H9 (cell line): ENCODE results near the gene CD59. TPM values are rescaled to one million over a fixed set of nuclear protein-coding genes. Genes with fewer than 3 reads are reported as not detected.

Source experiments
- DNase-seq: peaks from one replicate; pipeline ENCODE4 v3.0.0-alpha.2; 2017
- H2AFZ ChIP-seq: one replicate; pipeline ENCODE4 v1.6.1; 2013; ENCODE audit warnings: mild to moderate bottlenecking, low read length, control low read depth, moderate library complexity
- H2AK5ac ChIP-seq: 2 replicates; pipeline ENCODE4 v1.6.1; 2013; ENCODE audit warnings: low read length, control low read depth, mixed read lengths; ENCODE audit not compliant: insufficient read length
- H2BK120ac ChIP-seq: one replicate; pipeline ENCODE4 v1.6.1; 2013; ENCODE audit warnings: low read depth, mild to moderate bottlenecking, low read length, control low read depth, inconsistent platforms; ENCODE audit not compliant: poor library complexity, severe bottlenecking
- H2BK12ac ChIP-seq: 2 replicates; pipeline ENCODE4 v1.6.1; 2013; ENCODE audit warnings: low read length, control low read depth, mixed read lengths, low read depth; ENCODE audit not compliant: insufficient read length
- H2BK15ac ChIP-seq: 2 replicates; pipeline ENCODE4 v1.6.1; 2013; ENCODE audit warnings: low read depth, low read length, control low read depth
- H2BK20ac ChIP-seq: one replicate; pipeline ENCODE4 v1.6.1; 2013; ENCODE audit warnings: low read depth, mild to moderate bottlenecking, low read length, control low read depth, inconsistent platforms; ENCODE audit not compliant: poor library complexity, severe bottlenecking
- H2BK5ac ChIP-seq: 2 replicates; pipeline ENCODE4 v1.6.1; 2013; ENCODE audit warnings: low read length, control low read depth, mixed read lengths; ENCODE audit not compliant: insufficient read length
- H3K14ac ChIP-seq: 2 replicates; pipeline ENCODE4 v1.6.1; 2013; ENCODE audit warnings: low read length, control low read depth; ENCODE audit not compliant: insufficient read depth
- H3K18ac ChIP-seq: 2 replicates; pipeline ENCODE4 v1.6.1; 2013; ENCODE audit warnings: low read depth, mild to moderate bottlenecking, mixed read lengths, low read length, control low read depth; ENCODE audit not compliant: insufficient read length
- H3K23ac ChIP-seq: 2 replicates; pipeline ENCODE4 v1.6.1; 2013; ENCODE audit warnings: low read length, control low read depth, mixed read lengths, low read depth; ENCODE audit not compliant: insufficient read length
- H3K23me2 ChIP-seq: 2 replicates; pipeline ENCODE4 v1.6.1; 2013; ENCODE audit warnings: low read depth, mild to moderate bottlenecking, mixed read lengths, low read length, control low read depth; ENCODE audit not compliant: insufficient read length, poor library complexity, severe bottlenecking
- H3K27ac ChIP-seq: 2 replicates; pipeline ENCODE4 v1.5.1; 2013; ENCODE audit warnings: low read length, control low read depth, mixed read lengths, low read depth; ENCODE audit not compliant: insufficient read length
- H3K27me3 ChIP-seq: 2 replicates; pipeline ENCODE4 v1.6.1; 2013; ENCODE audit warnings: low read length, control low read depth, inconsistent platforms; ENCODE audit not compliant: insufficient read depth
- H3K4ac ChIP-seq: 2 replicates; pipeline ENCODE4 v1.6.1; 2013; ENCODE audit warnings: low read depth, mild to moderate bottlenecking, control low read depth, inconsistent platforms, low read length, moderate library complexity
- H3K4me1 ChIP-seq: 2 replicates; pipeline ENCODE4 v1.6.1; 2013; ENCODE audit warnings: low read length, control low read depth, inconsistent platforms; ENCODE audit not compliant: insufficient read depth
- H3K4me2 ChIP-seq: 2 replicates; pipeline ENCODE4 v1.6.1; 2013; ENCODE audit warnings: low read length, control low read depth, mixed read lengths; ENCODE audit not compliant: insufficient read length, insufficient read depth
- H3K56ac ChIP-seq: 2 replicates; pipeline ENCODE4 v1.6.1; 2013; ENCODE audit warnings: low read depth, mild to moderate bottlenecking, mixed read lengths, low read length, control low read depth; ENCODE audit not compliant: insufficient read length
- H3K79me1 ChIP-seq: 2 replicates; pipeline ENCODE4 v1.6.1; 2013; ENCODE audit warnings: low read depth, mild to moderate bottlenecking, moderate library complexity, low read length, control low read depth, inconsistent platforms; ENCODE audit not compliant: insufficient read depth, poor library complexity, severe bottlenecking
- H3K79me2 ChIP-seq: 2 replicates; pipeline ENCODE4 v1.6.1; 2013; ENCODE audit warnings: low read length, control low read depth, inconsistent platforms; ENCODE audit not compliant: insufficient read depth
- H3K9ac ChIP-seq: 2 replicates; pipeline ENCODE4 v1.6.1; 2013; ENCODE audit warnings: low read length, control low read depth, mixed read lengths; ENCODE audit not compliant: insufficient read length; ENCODE audit errors: extremely low read depth
- H3K9me3 ChIP-seq: one replicate; pipeline ENCODE4 v1.6.1; 2013; ENCODE audit warnings: low read depth, low read length, inconsistent platforms; ENCODE audit not compliant: control insufficient read depth
- H3T11ph ChIP-seq: one replicate; pipeline ENCODE4 v1.6.1; 2013; ENCODE audit warnings: mild to moderate bottlenecking, low read length, control low read depth, inconsistent platforms
- H4K20me1 ChIP-seq: one replicate; pipeline ENCODE4 v1.6.1; 2013; ENCODE audit not compliant: control insufficient read depth, insufficient read length, insufficient read depth
- H4K5ac ChIP-seq: 2 replicates; pipeline ENCODE4 v1.6.1; 2013; ENCODE audit warnings: low read depth, mild to moderate bottlenecking, mixed read lengths, low read length, control low read depth; ENCODE audit not compliant: insufficient read length
- H4K8ac ChIP-seq: replicated peaks from 2 replicates; pipeline ENCODE4 v1.6.1; 2013; ENCODE audit warnings: low read length, control low read depth, mixed read lengths, low read depth; ENCODE audit not compliant: insufficient read length
- H4K91ac ChIP-seq: 2 replicates; pipeline ENCODE4 v1.6.1; 2013; ENCODE audit warnings: low read depth, mild to moderate bottlenecking, moderate library complexity, mixed read lengths, low read length, control low read depth; ENCODE audit not compliant: insufficient read length
- H3K27ac Mint-ChIP-seq, 3 experiments: 2 replicates in 2 of 3; 3 replicates in 1 of 3; pipeline ENCODE4 v1.8.0; 2020 to 2021; ENCODE audit warnings: mixed read lengths in 3 of 3, mild to moderate bottlenecking in 1 of 3, moderate library complexity in 1 of 3
- H3K27me3 Mint-ChIP-seq: 2 replicates; pipeline ENCODE4 v1.8.0; 2021; ENCODE audit warnings: low read depth, mild to moderate bottlenecking, moderate library complexity, mixed read lengths
- H3K36me3 Mint-ChIP-seq, 3 experiments: 2 replicates in 2 of 3; 3 replicates in 1 of 3; pipeline ENCODE4 v1.8.0; 2020 to 2021; ENCODE audit warnings: low read depth in 3 of 3, mixed read lengths in 3 of 3; ENCODE audit not compliant: insufficient read depth in 1 of 3
- H3K4me1 Mint-ChIP-seq, 2 experiments: 2 replicates each; pipeline ENCODE4 v1.8.0; 2020; ENCODE audit warnings: mixed read lengths in 2 of 2
- H3K4me3 Mint-ChIP-seq, 2 experiments: 2 replicates in 1 of 2; 3 replicates in 1 of 2; pipeline ENCODE4 v1.8.0; 2020 to 2021; ENCODE audit warnings: mild to moderate bottlenecking in 2 of 2, mixed read lengths in 2 of 2, moderate library complexity in 1 of 2
- H3K9me3 Mint-ChIP-seq, 2 experiments: 2 replicates in 1 of 2; 3 replicates in 1 of 2; pipeline ENCODE4 v1.8.0; 2020; ENCODE audit warnings: mild to moderate bottlenecking in 2 of 2, mixed read lengths in 2 of 2, moderate library complexity in 1 of 2
- CTCF ChIP-seq: fragments of 200-600 bp; sonication (generic); conservative IDR thresholded peaks from 3 replicates; pipeline ENCODE4 v1.8.0; 2021; ENCODE audit warnings: antibody characterized with exemption, mild to moderate bottlenecking
- WGBS: extraction: QIAGEN DNeasy Blood & Tissue Kit; methylation state at CpG from one replicate; pipeline ENCODE4 v1.1.7; 2013; ENCODE audit warnings: missing lambda C conversion rate, low lambda C conversion rate, mixed read lengths; ENCODE audit not compliant: insufficient read length; ENCODE audit errors: extremely low coverage; 5-methylcytosine and 5-hydroxymethylcytosine counted together
- total RNA-seq: library from RNA; stranded (reverse); gene quantifications from 2 replicates; pipeline ENCODE4 v1.2.1, GENCODE V29; 2021

CD59 gene
- total RNA-seq, 1 experiment from 2014 or later, result 91.5 TPM

GRCh38 chr11:33713856-33714398 lies 22.3 kb downstream of the CD59 start:
- Mint-ChIP-seq H3K4me1 (no peaks in the 10 kb centered on the region), H3K36me3 (peaks cover 5 to 42% (median 37%) of the 10 kb centered on the region in 3 experiments; a peak in 6 of 7 replicates), H3K9me3 (no peaks in the 10 kb centered on the region), H3K4me3 (no peak overlapping the region), H3K27me3 (no peaks in the 10 kb centered on the region), H3K27ac (no peak overlapping the region)
- Histone ChIP-seq H2BK20ac (no peak overlapping the region), H3K9ac (no peak overlapping the region), H3K79me2 (no peaks in the 10 kb centered on the region), H3K4ac (no peak overlapping the region), H2BK15ac (no peak overlapping the region), H3K27me3 (no peaks in the 10 kb centered on the region), H2AK5ac (no peak overlapping the region), H3K23ac (no peak overlapping the region), H3K27ac (no peak overlapping the region), H3K4me1 (no peaks in the 10 kb centered on the region), H3T11ph (no peak overlapping the region), H3K79me1 (no peaks in the 10 kb centered on the region), H2BK120ac (no peak overlapping the region), H3K14ac (no peak overlapping the region), H3K23me2 (no peaks in the 10 kb centered on the region), H4K8ac (no peak overlapping the region), H3K9me3 (no peaks in the 10 kb centered on the region), H3K56ac (no peak overlapping the region), H2AFZ (no peak overlapping the region), H3K18ac (no peak overlapping the region), H3K4me2 (no peak overlapping the region), H2BK5ac (no peak overlapping the region), H4K5ac (no peak overlapping the region), H4K20me1 (no peaks in the 10 kb centered on the region), H2BK12ac (no peak overlapping the region), H4K91ac (no peak overlapping the region)
- no peak for TF ChIP-seq CTCF
- no peak for DNase-seq
- no CpG with 5 or more reads among the region's 4 CpGs for WGBS
